H9 (cell line): Measurements from ENCODE around the gene CHD6. TPM values are rescaled to one million over a fixed set of nuclear protein-coding genes. Genes with fewer than 3 reads are reported as not detected.

Source experiments
- DNase-seq: peaks from one replicate; pipeline ENCODE4 v3.0.0-alpha.2; 2017
- H2AFZ ChIP-seq: one replicate; pipeline ENCODE4 v1.6.1; 2013; ENCODE audit warnings: mild to moderate bottlenecking, low read length, control low read depth, moderate library complexity
- H2AK5ac ChIP-seq: 2 replicates; pipeline ENCODE4 v1.6.1; 2013; ENCODE audit warnings: low read length, control low read depth, mixed read lengths; ENCODE audit not compliant: insufficient read length
- H2BK120ac ChIP-seq: one replicate; pipeline ENCODE4 v1.6.1; 2013; ENCODE audit warnings: low read depth, mild to moderate bottlenecking, low read length, control low read depth, inconsistent platforms; ENCODE audit not compliant: poor library complexity, severe bottlenecking
- H2BK12ac ChIP-seq: 2 replicates; pipeline ENCODE4 v1.6.1; 2013; ENCODE audit warnings: low read length, control low read depth, mixed read lengths, low read depth; ENCODE audit not compliant: insufficient read length
- H2BK15ac ChIP-seq: 2 replicates; pipeline ENCODE4 v1.6.1; 2013; ENCODE audit warnings: low read depth, low read length, control low read depth
- H2BK20ac ChIP-seq: one replicate; pipeline ENCODE4 v1.6.1; 2013; ENCODE audit warnings: low read depth, mild to moderate bottlenecking, low read length, control low read depth, inconsistent platforms; ENCODE audit not compliant: poor library complexity, severe bottlenecking
- H2BK5ac ChIP-seq: 2 replicates; pipeline ENCODE4 v1.6.1; 2013; ENCODE audit warnings: low read length, control low read depth, mixed read lengths; ENCODE audit not compliant: insufficient read length
- H3K14ac ChIP-seq: 2 replicates; pipeline ENCODE4 v1.6.1; 2013; ENCODE audit warnings: low read length, control low read depth; ENCODE audit not compliant: insufficient read depth
- H3K18ac ChIP-seq: 2 replicates; pipeline ENCODE4 v1.6.1; 2013; ENCODE audit warnings: low read depth, mild to moderate bottlenecking, mixed read lengths, low read length, control low read depth; ENCODE audit not compliant: insufficient read length
- H3K23ac ChIP-seq: 2 replicates; pipeline ENCODE4 v1.6.1; 2013; ENCODE audit warnings: low read length, control low read depth, mixed read lengths, low read depth; ENCODE audit not compliant: insufficient read length
- H3K23me2 ChIP-seq: 2 replicates; pipeline ENCODE4 v1.6.1; 2013; ENCODE audit warnings: low read depth, mild to moderate bottlenecking, mixed read lengths, low read length, control low read depth; ENCODE audit not compliant: insufficient read length, poor library complexity, severe bottlenecking
- H3K27ac ChIP-seq: 2 replicates; pipeline ENCODE4 v1.5.1; 2013; ENCODE audit warnings: low read length, control low read depth, mixed read lengths, low read depth; ENCODE audit not compliant: insufficient read length
- H3K27me3 ChIP-seq: 2 replicates; pipeline ENCODE4 v1.6.1; 2013; ENCODE audit warnings: low read length, control low read depth, inconsistent platforms; ENCODE audit not compliant: insufficient read depth
- H3K4ac ChIP-seq: 2 replicates; pipeline ENCODE4 v1.6.1; 2013; ENCODE audit warnings: low read depth, mild to moderate bottlenecking, control low read depth, inconsistent platforms, low read length, moderate library complexity
- H3K4me1 ChIP-seq: 2 replicates; pipeline ENCODE4 v1.6.1; 2013; ENCODE audit warnings: low read length, control low read depth, inconsistent platforms; ENCODE audit not compliant: insufficient read depth
- H3K4me2 ChIP-seq: 2 replicates; pipeline ENCODE4 v1.6.1; 2013; ENCODE audit warnings: low read length, control low read depth, mixed read lengths; ENCODE audit not compliant: insufficient read length, insufficient read depth
- H3K56ac ChIP-seq: 2 replicates; pipeline ENCODE4 v1.6.1; 2013; ENCODE audit warnings: low read depth, mild to moderate bottlenecking, mixed read lengths, low read length, control low read depth; ENCODE audit not compliant: insufficient read length
- H3K79me1 ChIP-seq: 2 replicates; pipeline ENCODE4 v1.6.1; 2013; ENCODE audit warnings: low read depth, mild to moderate bottlenecking, moderate library complexity, low read length, control low read depth, inconsistent platforms; ENCODE audit not compliant: insufficient read depth, poor library complexity, severe bottlenecking
- H3K79me2 ChIP-seq: 2 replicates; pipeline ENCODE4 v1.6.1; 2013; ENCODE audit warnings: low read length, control low read depth, inconsistent platforms; ENCODE audit not compliant: insufficient read depth
- H3K9ac ChIP-seq: 2 replicates; pipeline ENCODE4 v1.6.1; 2013; ENCODE audit warnings: low read length, control low read depth, mixed read lengths; ENCODE audit not compliant: insufficient read length; ENCODE audit errors: extremely low read depth
- H3K9me3 ChIP-seq: one replicate; pipeline ENCODE4 v1.6.1; 2013; ENCODE audit warnings: low read depth, low read length, inconsistent platforms; ENCODE audit not compliant: control insufficient read depth
- H3T11ph ChIP-seq: one replicate; pipeline ENCODE4 v1.6.1; 2013; ENCODE audit warnings: mild to moderate bottlenecking, low read length, control low read depth, inconsistent platforms
- H4K20me1 ChIP-seq: one replicate; pipeline ENCODE4 v1.6.1; 2013; ENCODE audit not compliant: control insufficient read depth, insufficient read length, insufficient read depth
- H4K5ac ChIP-seq: 2 replicates; pipeline ENCODE4 v1.6.1; 2013; ENCODE audit warnings: low read depth, mild to moderate bottlenecking, mixed read lengths, low read length, control low read depth; ENCODE audit not compliant: insufficient read length
- H4K8ac ChIP-seq: replicated peaks from 2 replicates; pipeline ENCODE4 v1.6.1; 2013; ENCODE audit warnings: low read length, control low read depth, mixed read lengths, low read depth; ENCODE audit not compliant: insufficient read length
- H4K91ac ChIP-seq: 2 replicates; pipeline ENCODE4 v1.6.1; 2013; ENCODE audit warnings: low read depth, mild to moderate bottlenecking, moderate library complexity, mixed read lengths, low read length, control low read depth; ENCODE audit not compliant: insufficient read length
- H3K27ac Mint-ChIP-seq, 3 experiments: 2 replicates in 2 of 3; 3 replicates in 1 of 3; pipeline ENCODE4 v1.8.0; 2020 to 2021; ENCODE audit warnings: mixed read lengths in 3 of 3, mild to moderate bottlenecking in 1 of 3, moderate library complexity in 1 of 3
- H3K27me3 Mint-ChIP-seq: 2 replicates; pipeline ENCODE4 v1.8.0; 2021; ENCODE audit warnings: low read depth, mild to moderate bottlenecking, moderate library complexity, mixed read lengths
- H3K36me3 Mint-ChIP-seq, 3 experiments: 2 replicates in 2 of 3; 3 replicates in 1 of 3; pipeline ENCODE4 v1.8.0; 2020 to 2021; ENCODE audit warnings: low read depth in 3 of 3, mixed read lengths in 3 of 3; ENCODE audit not compliant: insufficient read depth in 1 of 3
- H3K4me1 Mint-ChIP-seq, 2 experiments: 2 replicates each; pipeline ENCODE4 v1.8.0; 2020; ENCODE audit warnings: mixed read lengths in 2 of 2
- H3K4me3 Mint-ChIP-seq, 2 experiments: 2 replicates in 1 of 2; 3 replicates in 1 of 2; pipeline ENCODE4 v1.8.0; 2020 to 2021; ENCODE audit warnings: mild to moderate bottlenecking in 2 of 2, mixed read lengths in 2 of 2, moderate library complexity in 1 of 2
- H3K9me3 Mint-ChIP-seq, 2 experiments: 2 replicates in 1 of 2; 3 replicates in 1 of 2; pipeline ENCODE4 v1.8.0; 2020; ENCODE audit warnings: mild to moderate bottlenecking in 2 of 2, mixed read lengths in 2 of 2, moderate library complexity in 1 of 2
- CTCF ChIP-seq: fragments of 200-600 bp; sonication (generic); conservative IDR thresholded peaks from 3 replicates; pipeline ENCODE4 v1.8.0; 2021; ENCODE audit warnings: antibody characterized with exemption, mild to moderate bottlenecking
- WGBS: extraction: QIAGEN DNeasy Blood & Tissue Kit; methylation state at CpG from one replicate; pipeline ENCODE4 v1.1.7; 2013; ENCODE audit warnings: missing lambda C conversion rate, low lambda C conversion rate, mixed read lengths; ENCODE audit not compliant: insufficient read length; ENCODE audit errors: extremely low coverage; 5-methylcytosine and 5-hydroxymethylcytosine counted together
- total RNA-seq: library from RNA; stranded (reverse); gene quantifications from 2 replicates; pipeline ENCODE4 v1.2.1, GENCODE V29; 2021

The CHD6 gene
- total RNA-seq, 1 experiment from 2014 or later: 51.5 TPM

GRCh38 chr20:41533537-41534136 lies 84.5 kb downstream of the CHD6 start:
- Histone ChIP-seq H3K4ac (no peak overlapping the region), H3K14ac (no peak overlapping the region), H4K8ac (no peak overlapping the region), H3K56ac (no peak overlapping the region), H4K20me1 (no peaks in the 10 kb centered on the region), H2BK5ac (no peak overlapping the region), H2AFZ (no peak overlapping the region), H3K27ac (no peak overlapping the region), H3T11ph (no peak overlapping the region), H3K4me1 (no peaks in the 10 kb centered on the region), H3K79me2 (0 out of 2 replicates have a peak, but pooled peaks cover 2% of the 10 kb centered on the region), H3K27me3 (no peaks in the 10 kb centered on the region), H3K9me3 (peaks cover under 1% of the 10 kb centered on the region), H2AK5ac (no peak overlapping the region), H3K18ac (no peak overlapping the region), H3K9ac (no peak overlapping the region), H2BK12ac (no peak overlapping the region), H2BK15ac (no peak overlapping the region), H4K91ac (no peak overlapping the region), H2BK20ac (no peak overlapping the region), H2BK120ac (no peak overlapping the region), H3K23ac (no peak overlapping the region), H4K5ac (no peak overlapping the region), H3K23me2 (no peaks in the 10 kb centered on the region), H3K79me1 (peaks cover 9% of the 10 kb centered on the region), H3K4me2 (no peak overlapping the region)
- DNase-seq: no peak
- no peaks in the 10 kb centered on the region for H3K27me3 Mint-ChIP-seq
- no peak overlapping the region for H3K4me3 Mint-ChIP-seq
- no CpG with 5 or more reads among the region's 2 CpGs for WGBS
- H3K4me1 Mint-ChIP-seq: no peaks in the 10 kb centered on the region; a peak in 1 of 4 replicates
- no peak for TF ChIP-seq CTCF
- H3K27ac Mint-ChIP-seq: no peak overlapping the region
- H3K9me3 Mint-ChIP-seq: peaks cover 8 to 12% of the 10 kb centered on the region in 2 experiments
- peaks cover 14 to 36% (median 31%) of the 10 kb centered on the region in 3 experiments for H3K36me3 Mint-ChIP-seq
